IPS DF 19.7 (cell line): ENCODE data around the gene PPP2R2D.

Source experiments
- DNase-seq: peaks from one replicate; pipeline ENCODE4 v3.0.0-alpha.2; 2013; ENCODE audit warnings: low read depth, low spot score

PPP2R2D gene

DNA sequence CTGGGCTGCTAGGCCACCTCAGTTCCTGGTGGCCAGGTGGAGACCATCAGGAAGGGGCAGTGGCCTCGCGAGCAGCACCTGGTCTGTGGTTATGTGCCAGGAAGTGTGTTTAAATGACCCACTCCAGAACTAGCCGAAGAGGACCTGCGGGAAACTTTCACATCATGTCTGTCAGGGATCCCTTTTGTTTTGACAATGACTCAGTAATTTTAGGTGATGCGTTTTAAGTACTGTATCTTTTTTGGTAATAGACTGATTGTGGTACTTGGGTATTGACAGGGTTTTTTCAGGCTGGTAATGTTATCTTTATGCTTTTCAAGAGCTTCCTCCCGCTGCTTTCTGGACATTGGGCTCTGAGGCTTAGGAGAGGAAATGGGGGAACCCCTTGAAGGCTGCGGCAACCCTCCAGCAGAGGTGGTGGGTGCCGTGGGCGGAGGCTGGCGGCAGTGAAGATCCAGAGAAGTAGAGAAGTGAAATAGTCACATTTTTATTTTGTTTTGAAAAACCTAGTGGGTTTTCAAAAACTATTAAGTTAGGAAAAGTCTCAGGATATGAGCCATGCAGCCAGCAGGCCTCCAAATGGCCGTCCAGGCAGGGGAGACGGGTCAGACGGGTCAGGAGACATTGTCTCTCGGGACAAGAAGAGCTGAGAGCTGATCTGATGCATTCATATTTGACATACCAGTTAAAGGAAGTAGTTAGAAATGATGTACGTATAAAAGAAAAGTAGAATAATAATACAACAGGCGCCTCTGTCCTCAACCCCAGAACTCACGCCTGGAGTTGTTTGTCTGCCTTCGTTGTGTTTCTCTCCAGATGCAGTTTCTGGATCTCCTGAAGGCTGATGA lies 27.7 kb downstream of the PPP2R2D start:
- no peak for DNase-seq

- no peak for DNase-seq
Observed at GRCh38 chr10:131929122-131929845, 28.5 kb downstream of the PPP2R2D start.

DNA sequence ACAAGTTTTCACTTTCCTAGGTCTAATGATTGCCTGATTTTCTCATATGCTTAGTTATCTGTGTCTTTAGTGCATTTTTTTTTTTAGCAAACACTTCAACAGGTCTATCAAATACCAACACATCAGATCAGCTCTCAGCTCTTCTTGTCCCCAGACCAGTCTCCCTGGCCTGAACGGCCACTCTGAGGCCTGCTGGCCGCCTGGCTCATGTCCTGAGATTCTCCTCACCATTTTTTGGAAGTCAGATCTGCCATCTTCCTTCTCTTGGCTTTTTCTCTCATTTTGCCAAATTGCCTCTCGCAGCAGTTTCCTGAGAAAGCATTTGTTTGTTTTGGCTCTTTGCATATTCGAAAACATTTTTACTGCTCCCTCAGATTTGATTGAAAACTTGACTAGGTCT lies 29.3 kb downstream of the PPP2R2D start:
- no peak for DNase-seq

DNA sequence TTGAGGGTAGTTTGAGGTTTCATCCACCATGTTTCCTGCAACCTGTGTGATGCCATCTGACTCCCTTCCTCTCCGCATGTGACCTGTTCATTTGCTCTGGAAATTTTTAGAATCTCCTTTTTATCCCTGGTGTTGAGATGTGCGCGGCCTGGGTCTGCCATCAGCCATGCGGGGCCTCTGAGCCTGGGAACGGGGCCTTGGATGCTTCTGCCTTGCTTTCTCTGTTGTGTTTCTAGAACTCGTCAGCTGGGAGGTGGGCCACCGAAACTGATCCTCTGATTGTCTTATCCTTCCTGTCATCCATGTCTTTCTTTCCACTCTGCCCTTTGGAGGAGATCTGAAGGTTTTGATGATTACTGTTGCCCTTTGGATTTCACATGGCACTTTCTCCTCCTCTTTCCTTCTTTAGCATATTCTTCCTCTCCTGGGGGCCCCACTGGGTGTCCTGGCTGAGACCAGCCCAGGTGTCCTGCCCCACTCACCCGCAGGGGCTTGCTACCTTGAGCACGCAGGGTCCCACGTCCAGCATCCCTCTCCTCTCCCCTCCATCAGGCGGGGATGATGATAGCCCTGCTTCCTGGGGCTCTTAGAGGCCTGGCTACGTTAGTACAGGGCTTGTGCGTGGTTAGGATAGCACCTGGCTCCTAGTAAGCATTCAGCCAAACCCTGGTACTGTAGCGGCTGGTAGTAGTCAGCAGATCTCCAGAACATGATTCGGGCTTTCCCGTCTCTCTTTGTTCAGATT lies 29.9 kb downstream of the PPP2R2D start:
- no peak for DNase-seq

GRCh38 chr10:131931981-131932380 lies 31.2 kb downstream of the PPP2R2D start:
- DNase-seq: no peak

GRCh38 chr10:131933016-131933695 lies 32.3 kb downstream of the PPP2R2D start:
- DNase-seq: no peak

DNA sequence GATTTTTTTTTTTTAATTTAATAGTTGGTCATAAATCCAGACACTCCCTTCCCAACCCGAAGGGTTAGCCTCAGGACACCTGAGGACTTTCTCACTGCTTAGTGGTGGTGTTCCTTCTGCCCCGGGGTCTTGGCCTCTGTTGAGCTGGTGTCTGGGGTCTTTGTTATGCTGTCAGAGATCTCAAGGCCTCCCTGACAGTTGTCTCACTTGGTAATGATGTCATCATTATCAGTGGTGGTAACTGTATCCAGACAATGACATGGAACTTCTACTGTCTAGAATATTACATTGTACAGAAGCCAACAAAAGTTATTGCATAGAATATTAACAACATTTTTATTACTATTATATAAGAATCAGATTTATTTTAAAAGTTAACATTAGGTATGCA lies 32.9 kb downstream of the PPP2R2D start:
- no peak for DNase-seq

DNA sequence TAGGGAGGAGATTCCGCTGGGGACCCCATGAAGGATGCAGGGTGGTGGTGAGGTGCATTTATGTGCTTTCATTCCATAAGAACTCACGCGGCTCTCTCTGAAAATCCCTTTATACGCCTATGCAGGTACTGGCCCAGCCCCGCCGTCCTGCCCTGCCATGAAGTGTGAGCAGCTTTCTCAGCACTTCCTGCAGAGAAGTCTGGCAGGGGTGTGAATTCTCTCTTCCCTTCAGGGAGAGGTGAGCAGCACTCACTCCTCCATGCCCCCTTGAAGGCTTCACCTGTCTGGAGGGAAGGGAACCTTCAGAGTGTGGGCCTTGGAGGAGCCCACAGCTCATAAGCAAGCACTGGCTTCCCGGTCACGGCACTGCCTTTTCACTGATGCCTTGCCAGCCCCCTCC lies 34.0 kb downstream of the PPP2R2D start:
- no peak for DNase-seq

DNA sequence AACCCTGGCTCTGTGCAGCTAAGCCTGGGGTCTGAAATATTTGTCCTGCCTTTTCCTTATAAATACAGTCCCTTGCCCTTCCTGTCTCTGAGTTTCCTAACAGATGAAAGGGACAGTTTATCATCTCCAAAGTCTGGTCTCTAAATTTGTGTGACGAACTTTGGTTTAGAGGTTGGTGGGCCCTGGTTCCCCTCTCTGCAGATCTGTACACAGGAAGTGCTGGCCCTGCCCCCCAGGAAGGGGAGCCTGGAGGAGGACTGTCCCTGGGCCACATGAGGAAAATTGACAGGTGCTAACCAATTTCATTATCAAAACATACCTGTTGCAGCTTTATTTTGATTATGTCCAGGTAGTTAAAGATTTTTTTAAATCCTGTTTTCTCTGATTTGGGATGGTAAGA lies 34.5 kb downstream of the PPP2R2D start:
- DNase-seq: no peak

DNA sequence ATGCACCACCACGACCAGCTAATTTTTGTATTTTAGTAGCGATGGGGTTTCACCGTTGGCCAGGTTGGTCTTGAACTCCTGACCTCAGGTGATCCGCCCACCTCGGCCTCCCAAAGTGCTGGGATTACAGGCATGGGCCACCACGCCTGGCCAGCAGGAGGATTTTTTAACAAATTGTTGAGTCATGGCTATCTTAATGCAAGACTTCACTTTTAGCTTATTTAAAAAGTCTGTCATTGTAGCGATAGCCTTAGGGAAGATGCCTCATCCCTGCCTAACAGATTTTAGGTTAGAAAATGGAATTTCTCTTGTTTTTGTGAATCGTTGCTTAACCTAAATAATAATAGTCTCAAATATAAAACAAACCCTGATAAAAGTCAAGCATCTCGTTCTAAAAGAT lies 35.5 kb downstream of the PPP2R2D start:
- DNase-seq: no peak

DNA sequence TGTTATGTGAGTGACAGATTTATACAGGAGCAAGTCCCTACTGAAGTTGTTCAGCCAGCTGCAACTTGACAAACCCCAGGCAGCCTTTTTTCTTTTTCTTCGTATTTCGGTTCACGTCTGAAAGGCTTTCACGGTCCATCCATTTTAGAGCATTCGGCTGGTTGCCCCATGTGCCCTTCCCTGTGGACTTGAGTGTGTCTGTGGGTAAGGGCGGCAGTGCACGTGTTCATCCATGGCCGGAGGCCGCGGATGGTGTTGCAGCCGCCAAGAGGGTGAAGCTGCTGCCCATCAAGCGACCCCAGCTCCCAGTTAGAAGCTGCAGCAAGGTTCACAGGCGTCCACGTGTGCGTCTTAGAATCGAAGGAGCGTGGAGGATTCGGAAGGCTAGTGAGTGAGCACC lies 35.9 kb downstream of the PPP2R2D start:
- DNase-seq: no peak

- no peak for DNase-seq
Observed at GRCh38 chr10:131937836-131938235, 37.0 kb downstream of the PPP2R2D start.

GRCh38 chr10:131938681-131939080 lies 37.9 kb downstream of the PPP2R2D start:
- no peak for DNase-seq

DNA sequence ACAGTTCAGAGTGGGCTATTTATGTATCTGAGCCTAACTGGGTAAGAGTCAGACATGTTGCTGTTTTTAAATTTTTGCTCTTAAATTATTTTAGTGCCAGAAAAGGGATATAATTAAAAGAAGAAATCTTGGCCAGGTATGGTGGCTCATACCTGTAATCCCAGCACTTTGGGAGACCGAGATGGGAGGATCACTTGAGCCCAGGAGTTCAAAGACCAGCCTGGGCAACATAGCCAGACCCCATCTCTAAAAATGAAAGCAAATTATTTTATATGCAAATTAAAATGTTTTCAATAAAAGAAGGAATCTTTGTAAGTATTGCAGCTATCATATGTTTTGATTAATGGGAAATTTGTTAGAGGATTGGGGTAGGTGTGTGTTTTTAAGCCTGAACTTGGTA lies 41.6 kb downstream of the PPP2R2D start:
- DNase-seq: no peak

DNA sequence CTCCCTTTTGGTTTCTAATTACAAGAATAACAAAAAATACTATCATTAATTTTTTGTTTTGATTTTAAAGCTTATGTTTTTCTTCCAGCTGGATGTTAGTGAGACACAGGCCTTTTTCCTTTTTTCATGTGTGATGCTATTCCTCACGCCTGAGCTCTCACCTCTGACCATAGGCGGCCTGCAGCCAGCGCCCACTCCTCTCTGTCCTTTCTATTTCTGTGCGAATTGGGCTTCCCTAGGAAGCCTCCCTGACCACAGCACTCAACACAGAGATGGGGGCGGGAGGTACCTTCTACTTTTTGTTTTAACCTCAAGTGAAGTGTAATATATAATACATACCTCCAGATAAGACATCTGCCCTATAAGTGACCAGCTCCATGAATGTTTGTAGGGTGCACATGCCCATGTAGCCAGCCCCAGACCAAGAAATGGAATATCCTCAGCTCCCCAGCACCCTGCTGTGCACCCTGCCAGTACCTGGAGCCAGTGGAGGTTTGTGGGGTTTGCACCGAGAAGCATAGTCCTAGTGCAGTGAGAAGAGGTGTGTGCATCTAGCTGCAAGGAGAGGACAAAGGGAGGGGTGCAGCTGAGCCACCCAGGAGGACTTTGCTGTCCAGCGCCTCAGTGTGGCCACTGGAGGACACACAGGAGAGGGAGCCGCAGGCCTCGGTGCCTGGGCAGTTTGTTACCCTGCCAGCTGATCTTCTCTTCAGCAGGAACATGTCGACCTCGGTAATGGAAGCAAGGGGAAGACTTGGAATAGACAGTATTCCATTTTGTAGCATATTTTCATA lies 42.4 kb downstream of the PPP2R2D start:
- no peak for DNase-seq

DNA sequence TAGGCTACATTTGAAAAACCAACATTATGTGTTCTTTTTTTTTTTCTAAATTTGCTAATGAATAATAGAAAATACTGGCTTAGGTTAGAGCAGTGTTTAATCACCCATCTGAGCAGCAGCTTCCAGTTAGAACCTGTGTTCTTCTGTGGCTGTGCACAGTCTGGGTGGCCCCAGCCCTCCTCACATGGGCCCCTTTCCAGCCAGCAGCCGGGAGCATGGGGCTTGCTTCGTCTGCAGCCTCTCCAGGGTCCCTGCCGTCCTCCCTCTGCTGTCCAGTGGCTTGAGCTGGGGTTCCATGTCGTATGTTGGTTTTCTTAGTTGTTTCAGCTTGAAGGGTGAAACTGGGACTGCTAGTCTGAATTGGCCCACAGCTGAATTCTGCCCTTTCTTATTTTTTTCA lies 43.6 kb downstream of the PPP2R2D start:
- no peak for DNase-seq

GRCh38 chr10:131944976-131945695 lies 44.3 kb downstream of the PPP2R2D start:
- no peak for DNase-seq

- DNase-seq: no peak
Observed at GRCh38 chr10:131946321-131946751, 45.5 kb downstream of the PPP2R2D start.

DNA sequence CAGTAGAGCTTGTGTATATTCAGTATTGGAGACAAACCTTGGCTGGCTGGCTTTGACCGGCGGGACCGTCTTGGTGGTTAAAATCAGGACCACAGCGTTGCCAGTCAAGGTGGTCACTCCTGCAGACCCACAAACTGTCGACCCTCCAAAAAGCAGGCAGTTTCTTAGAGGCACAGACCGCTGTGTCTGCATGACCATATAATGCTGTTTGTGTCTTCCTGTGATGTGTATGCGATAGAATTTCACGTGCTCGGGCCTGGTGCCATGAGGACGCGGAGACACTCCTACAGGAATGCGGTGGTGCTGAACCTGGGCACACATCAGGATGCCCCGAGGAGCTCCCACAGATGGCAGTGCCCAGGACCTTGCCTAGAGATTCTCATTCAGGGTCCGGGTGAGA lies 46.1 kb downstream of the PPP2R2D start:
- no peak for DNase-seq

GRCh38 chr10:131947631-131948347 lies 47.0 kb downstream of the PPP2R2D start:
- DNase-seq: no peak
